Thyroid gland (tissue), 4 donors: ENCODE results near the gene B3GALT6. TPM values are rescaled to one million over a fixed set of nuclear protein-coding genes. Genes with fewer than 3 reads are reported as not detected.

Source experiments
- DNase-seq, 2 donors: peaks; one replicate each; pipeline ENCODE4 v3.0.0-alpha.2; 2019
- H3K27ac ChIP-seq, 3 donors: fragments of 200-600 bp; sonication (generic); 1 replicate in 2 of 3; 2 replicates in 1 of 3; pipeline ENCODE4 v1.5.1; 2016 to 2019; ENCODE audit warnings: mild to moderate bottlenecking in 1 of 3, moderate library complexity in 1 of 3
- H3K27me3 ChIP-seq: fragments of 200-600 bp; sonication (generic); one replicate; pipeline ENCODE4 v1.5.1; 2019
- H3K36me3 ChIP-seq, 2 donors: fragments of 200-600 bp; sonication (generic); one replicate each; pipeline ENCODE4 v1.5.1; 2016 to 2019
- H3K4me1 ChIP-seq, 2 donors: fragments of 200-600 bp; sonication (generic); one replicate each; pipeline ENCODE4 v1.5.1; 2017 to 2019
- H3K4me3 ChIP-seq, 3 donors: fragments of 200-600 bp; sonication (generic); replicated peaks in 1 of 3; 1 replicate in 2 of 3; 2 replicates in 1 of 3; pipeline ENCODE4 v1.5.1; 2016; ENCODE audit warnings: mild to moderate bottlenecking in 1 of 3
- H3K9me3 ChIP-seq: fragments of 200-600 bp; sonication (generic); one replicate; pipeline ENCODE4 v1.5.1; 2017
- CTCF ChIP-seq, 6 experiments: fragments of 200-600 bp in 3 of 6; fragments of 450-650 bp in 3 of 6; sonication (generic) in 3 of 6; IDR thresholded peaks; one replicate each; pipeline ENCODE4 v1.5.1; 2016 to 2019; ENCODE audit warnings: antibody characterized with exemption in 6 of 6, mild to moderate bottlenecking in 2 of 6, inconsistent platforms in 1 of 6, moderate library complexity in 1 of 6
- POLR2A ChIP-seq, 2 donors: fragments of 450-650 bp; IDR thresholded peaks; one replicate each; pipeline ENCODE4 v1.6.1; 2017; ENCODE audit warnings: antibody characterized with exemption in 2 of 2, mild to moderate bottlenecking in 2 of 2, moderate library complexity in 1 of 2
- WGBS, 2 donors: methylation state at CpG; one replicate each; pipeline ENCODE4 v1.1.5; 2017; 5-methylcytosine and 5-hydroxymethylcytosine counted together
- intact Hi-C: fragments of 100-400 bp; cut with DNase I; formaldehyde crosslinking; loops from one replicate; pipeline ENCODE4 v1.15.1; 2023
- total RNA-seq, 4 donors: library from RNA; depleted of rRNA; stranded (reverse); fragments of >200 nt; gene quantifications; one replicate each; pipeline ENCODE4 v1.2.3, GENCODE V29; 2016

Gene B3GALT6
- total RNA-seq, 4 donors from 2014 or later, result 18.0 to 32.2 (median 25.5) TPM

GRCh38 chr1:1199141-1199960, 32.7 kb upstream of the B3GALT6 start:
- Histone ChIP-seq H3K9me3 (no peaks in the 10 kb centered on the region), H3K36me3 (no peaks in the 10 kb centered on the region), H3K27me3 (no peaks in the 10 kb centered on the region), H3K4me3 (no peak overlapping the region), H3K4me1 (peaks cover 0 to 9% of the 10 kb centered on the region in 2 donors), H3K27ac (no peak overlapping the region)
- DNase-seq, result no peak
- intact Hi-C loops, result no loop called here
- TF ChIP-seq POLR2A (IDR thresholded peaks at IDR 0.05) (no peak), CTCF (IDR thresholded peaks at IDR 0.05) (no peak)
- WGBS, 2 donors, result 80 to 82% methylated on average over 12 to 16 of the region's 22 CpGs

- intact Hi-C loops, result no loop called here
- Histone ChIP-seq H3K4me3 (no peak overlapping the region), H3K27me3 (no peaks in the 10 kb centered on the region), H3K36me3 (no peaks in the 10 kb centered on the region), H3K9me3 (no peaks in the 10 kb centered on the region), H3K4me1 (peaks cover 0 to 9% of the 10 kb centered on the region in 2 donors), H3K27ac (no peak overlapping the region)
- no peak for DNase-seq
- no peak for TF ChIP-seq CTCF (IDR thresholded peaks at IDR 0.05)
- no peak for TF ChIP-seq POLR2A (IDR thresholded peaks at IDR 0.05)
- WGBS, 2 donors, result 81 to 90% methylated on average over 10 to 14 of the region's 31 CpGs
Observed at GRCh38 chr1:1199961-1200875, 31.8 kb upstream of the B3GALT6 start.

- Histone ChIP-seq H3K4me1 (peaks cover 2 to 14% of the 10 kb centered on the region in 2 donors), H3K36me3 (no peaks in the 10 kb centered on the region), H3K4me3 (peak overlapping the region in 1 of 3 donors; percentile 37), H3K27ac (no peak overlapping the region), H3K27me3 (no peaks in the 10 kb centered on the region), H3K9me3 (no peaks in the 10 kb centered on the region)
- DNase-seq, result peak; percentile 22
- intact Hi-C loops, result no loop called here
- 0 to 4% methylated on average over 2 to 11 of the region's 109 CpGs for WGBS, 2 donors
- TF ChIP-seq CTCF (IDR thresholded peaks at IDR 0.05), result no peak
- TF ChIP-seq POLR2A (IDR thresholded peaks at IDR 0.05), result no peak
Observed at GRCh38 chr1:1200876-1201810, 30.9 kb upstream of the B3GALT6 start.

GRCh38 chr1:1202831-1203560, 29.0 kb upstream of the B3GALT6 start:
- WGBS, 2 donors, result 74 to 78% methylated on average over 7 to 19 of the region's 27 CpGs
- no peak for DNase-seq
- H3K36me3 ChIP-seq, result no peaks in the 10 kb centered on the region
- H3K27me3 ChIP-seq, result no peaks in the 10 kb centered on the region
- H3K4me3 ChIP-seq, result no peak overlapping the region
- TF ChIP-seq CTCF (IDR thresholded peaks at IDR 0.05) (no peak), POLR2A (IDR thresholded peaks at IDR 0.05) (no peak)
- no peak overlapping the region for H3K27ac ChIP-seq
- no peaks in the 10 kb centered on the region for H3K9me3 ChIP-seq
- intact Hi-C loops, result no loop called here
- peaks cover 6 to 20% of the 10 kb centered on the region in 2 donors for H3K4me1 ChIP-seq
